Raji (cell line): ENCODE measurements around the gene L3MBTL4.

Experiments used
- POLR2A ChIP-seq: IDR thresholded peaks from 2 replicates; pipeline ENCODE4 v1.6.1; 2011; ENCODE audit warnings: low read depth, low read length, control low read depth; ENCODE audit not compliant: insufficient read depth

The L3MBTL4 gene

GRCh38 chr18:6004119-6004518 lies 410.6 kb downstream of the L3MBTL4 start:
- no peak for TF ChIP-seq POLR2A

GRCh38 chr18:6001867-6002266 lies 412.8 kb downstream of the L3MBTL4 start:
- TF ChIP-seq POLR2A, result no peak

- TF ChIP-seq POLR2A, result no peak
Measured at GRCh38 chr18:5998907-5999306, 415.8 kb downstream of the L3MBTL4 start.

- no peak for TF ChIP-seq POLR2A
Measured at GRCh38 chr18:5998166-5998881, 416.4 kb downstream of the L3MBTL4 start.

- TF ChIP-seq POLR2A, result no peak
Measured at GRCh38 chr18:5997361-5997760, 417.4 kb downstream of the L3MBTL4 start.

- no peak for TF ChIP-seq POLR2A
Measured at GRCh38 chr18:5995626-5996025, 419.1 kb downstream of the L3MBTL4 start.

- TF ChIP-seq POLR2A, result no peak
Measured at GRCh38 chr18:5993938-5994337, 420.8 kb downstream of the L3MBTL4 start.

DNA sequence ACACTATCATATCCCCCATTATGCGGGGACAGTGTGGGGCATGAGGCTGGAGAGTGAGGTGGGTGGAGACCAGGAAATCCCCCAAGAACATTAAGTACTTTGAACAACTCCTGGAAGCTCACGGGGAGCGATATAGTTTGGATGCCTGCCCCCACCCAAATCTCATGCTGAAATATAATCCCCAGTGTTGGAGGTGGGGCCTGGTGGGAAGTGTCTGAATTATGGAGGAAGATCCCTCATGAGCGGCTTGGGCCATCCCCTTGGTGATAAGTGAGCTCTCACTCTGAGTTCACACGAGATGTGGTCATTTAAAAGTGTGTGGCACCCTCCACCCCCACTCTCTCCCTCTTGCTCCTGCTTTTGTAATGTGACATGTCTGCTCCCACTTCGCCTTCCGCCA lies 422.3 kb downstream of the L3MBTL4 start:
- TF ChIP-seq POLR2A, result no peak

DNA sequence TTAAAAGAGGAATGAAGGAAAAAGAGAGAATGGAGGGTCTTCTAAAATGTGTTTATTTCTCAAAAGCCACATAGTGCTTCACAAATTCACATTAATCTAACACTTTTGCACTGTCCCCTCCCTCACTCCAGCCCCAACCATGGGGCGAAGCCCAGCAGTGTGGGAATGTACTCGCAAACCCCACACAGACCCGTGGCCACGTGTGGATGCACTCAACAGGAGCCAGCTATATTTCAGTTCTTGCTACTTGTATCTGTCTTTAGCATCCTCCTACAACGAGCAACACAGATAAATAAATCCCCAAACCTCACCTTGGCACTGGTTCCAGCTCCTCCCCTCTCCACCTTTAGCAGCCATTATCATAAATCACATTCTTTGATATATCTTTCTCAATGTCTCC lies 427.5 kb downstream of the L3MBTL4 start:
- TF ChIP-seq POLR2A, result no peak

DNA sequence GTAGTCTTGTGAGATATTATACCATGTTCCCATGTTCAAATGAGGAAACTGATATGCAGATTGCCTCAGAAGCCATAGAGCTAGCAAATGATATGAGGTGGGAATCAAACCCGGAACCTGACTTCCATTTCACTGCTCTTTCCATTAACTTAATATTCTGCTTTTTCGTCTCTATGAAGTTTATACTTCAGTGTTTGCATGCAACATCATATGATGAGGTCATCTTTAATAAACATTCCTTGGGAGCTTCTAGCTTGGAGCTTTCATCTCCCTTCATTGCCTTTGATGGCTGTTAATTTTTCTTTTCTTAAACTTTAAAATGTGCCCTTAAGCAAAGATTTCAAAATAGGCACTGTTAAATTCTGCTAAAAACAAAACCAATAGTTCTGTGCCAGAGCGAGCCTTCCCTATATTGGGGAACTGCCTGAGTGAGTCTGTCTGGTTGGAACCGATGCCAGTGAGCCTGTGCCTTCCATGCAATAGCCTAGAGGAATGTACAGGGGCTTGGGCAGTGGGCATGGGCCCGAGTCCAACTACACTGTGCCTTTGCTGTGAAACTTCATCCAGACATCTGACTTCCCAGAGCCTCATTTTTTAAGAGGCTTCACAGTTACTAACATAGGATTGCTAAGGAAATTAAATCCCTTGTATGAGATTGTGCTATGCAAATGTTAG lies 428.3 kb downstream of the L3MBTL4 start:
- no peak for TF ChIP-seq POLR2A

DNA sequence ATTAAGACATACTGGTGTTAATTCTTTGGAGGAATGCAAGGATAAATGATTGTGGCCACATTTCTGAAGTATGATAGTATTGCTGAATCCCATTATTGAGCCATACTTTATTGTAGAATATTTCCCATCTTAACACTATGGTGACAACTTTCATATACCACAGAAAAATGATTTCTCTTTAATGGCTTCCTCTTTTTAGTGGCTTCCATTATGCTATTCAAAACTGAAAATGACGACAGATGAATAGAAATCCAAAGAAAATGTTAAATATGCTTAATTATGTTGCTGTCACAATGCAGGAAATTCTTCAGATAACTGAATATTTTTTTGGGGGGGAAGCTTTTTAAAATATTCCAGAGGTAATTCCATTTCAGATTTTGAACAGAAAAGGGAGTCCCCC lies 430.5 kb downstream of the L3MBTL4 start:
- TF ChIP-seq POLR2A, result no peak

GRCh38 chr18:5983488-5983887 lies 431.2 kb downstream of the L3MBTL4 start:
- no peak for TF ChIP-seq POLR2A

- TF ChIP-seq POLR2A, result no peak
Measured at GRCh38 chr18:5982332-5982731, 432.4 kb downstream of the L3MBTL4 start.

- TF ChIP-seq POLR2A, result no peak
Measured at GRCh38 chr18:5980721-5981120, 434.0 kb downstream of the L3MBTL4 start.

GRCh38 chr18:5979971-5980457 lies 434.7 kb downstream of the L3MBTL4 start:
- TF ChIP-seq POLR2A, result no peak

- no peak for TF ChIP-seq POLR2A
Measured at GRCh38 chr18:5979176-5979888, 435.4 kb downstream of the L3MBTL4 start.

GRCh38 chr18:5977022-5977421 lies 437.7 kb downstream of the L3MBTL4 start:
- no peak for TF ChIP-seq POLR2A
